HepG2 (cell line): Measurements from ENCODE around the gene OGFOD3. TPM values are rescaled to one million over a fixed set of nuclear protein-coding genes. Genes with fewer than 3 reads are reported as not detected.

Experiments used
- GATAD1 ChIP-seq: IDR thresholded peaks from 2 replicates; pipeline ENCODE4 v1.6.1; 2016; ENCODE audit warnings: missing genetic modification reagents, missing compliant biosample characterization
- HNRNPH1 ChIP-seq: fragments of 200-400 bp; formaldehyde crosslinking; optimal IDR thresholded peaks from 2 replicates; pipeline ENCODE3; 2017; ENCODE audit warnings: mild to moderate bottlenecking, low read depth, low read length
- ISL2 ChIP-seq: sonication (generic); formaldehyde crosslinking; IDR thresholded peaks from 2 replicates; pipeline ENCODE4 v1.5.0; 2020; ENCODE audit warnings: missing genetic modification reagents
- MIER3 ChIP-seq: IDR thresholded peaks from 2 replicates; pipeline ENCODE4 v1.6.1; 2016; ENCODE audit warnings: missing compliant biosample characterization, borderline replicate concordance
- TARDBP ChIP-seq: sonication (generic); formaldehyde crosslinking; IDR thresholded peaks from 2 replicates; pipeline ENCODE4 v1.8.0; 2022; ENCODE audit warnings: mild to moderate bottlenecking, missing genetic modification reagents
- ZNF567 ChIP-seq: sonication (generic); formaldehyde crosslinking; IDR thresholded peaks from 2 replicates; pipeline ENCODE4 v1.8.1; 2023; ENCODE audit warnings: mild to moderate bottlenecking, missing genetic modification reagents, borderline replicate concordance
- ZNF768 ChIP-seq: sonication (generic); formaldehyde crosslinking; IDR thresholded peaks from 2 replicates; pipeline ENCODE4 v1.4.0; 2020; ENCODE audit warnings: missing genetic modification reagents
- ZNF782 ChIP-seq: sonication (generic); formaldehyde crosslinking; IDR thresholded peaks from 2 replicates; pipeline ENCODE4 v1.4.0; 2020; ENCODE audit warnings: missing genetic modification reagents, mild to moderate bottlenecking, borderline replicate concordance
- polyA plus RNA-seq, 8 experiments: library from polyadenylated mRNA; depleted of rRNA in 3 of 8; stranded (reverse) in 7 of 8; unstranded in 1 of 8; fragments of >200 nt; fragmentation: Illumina TruSeq in 4 of 8; extraction: Trizol in 4 of 8; gene quantifications; 2 replicates each; pipeline versions ENCODE4 v1.2.1 to v1.2.3, GENCODE V29; 2011 to 2016; ENCODE audit warnings: low read depth in 4 of 8, missing spikeins in 1 of 8, mixed read lengths in 1 of 8; ENCODE audit not compliant: insufficient read depth in 1 of 8
- total RNA-seq, 5 experiments: library from RNA; depleted of rRNA; stranded (reverse); fragments of >200 nt; fragmentation: Illumina TruSeq; extraction: Trizol; gene quantifications; 2 replicates each; pipeline ENCODE4 v1.2.3, GENCODE V29; 2016; ENCODE audit warnings: low read depth in 1 of 5
- TF ChIP-seq, protein P1 (sequence below): sonication (generic); formaldehyde crosslinking; IDR thresholded peaks from 2 replicates; pipeline ENCODE4 v1.4.0; 2020; ENCODE audit warnings: mild to moderate bottlenecking, missing genetic modification reagents

OGFOD3 gene
- total and polyA plus RNA-seq, 2 of the 13 experiments (the other 11 are each of a cell fraction or from before 2014, with no cell fraction given): 40.0 to 42.1 TPM

GRCh38 chr17:82388223-82388921 is 30.0 kb downstream of the OGFOD3 start (continued):
- TF ChIP-seq HNRNPH1: no peak
- TF ChIP-seq ZNF768 (CRISPR knock-in tag): peak; percentile 77
- TF ChIP-seq, protein P1, sequence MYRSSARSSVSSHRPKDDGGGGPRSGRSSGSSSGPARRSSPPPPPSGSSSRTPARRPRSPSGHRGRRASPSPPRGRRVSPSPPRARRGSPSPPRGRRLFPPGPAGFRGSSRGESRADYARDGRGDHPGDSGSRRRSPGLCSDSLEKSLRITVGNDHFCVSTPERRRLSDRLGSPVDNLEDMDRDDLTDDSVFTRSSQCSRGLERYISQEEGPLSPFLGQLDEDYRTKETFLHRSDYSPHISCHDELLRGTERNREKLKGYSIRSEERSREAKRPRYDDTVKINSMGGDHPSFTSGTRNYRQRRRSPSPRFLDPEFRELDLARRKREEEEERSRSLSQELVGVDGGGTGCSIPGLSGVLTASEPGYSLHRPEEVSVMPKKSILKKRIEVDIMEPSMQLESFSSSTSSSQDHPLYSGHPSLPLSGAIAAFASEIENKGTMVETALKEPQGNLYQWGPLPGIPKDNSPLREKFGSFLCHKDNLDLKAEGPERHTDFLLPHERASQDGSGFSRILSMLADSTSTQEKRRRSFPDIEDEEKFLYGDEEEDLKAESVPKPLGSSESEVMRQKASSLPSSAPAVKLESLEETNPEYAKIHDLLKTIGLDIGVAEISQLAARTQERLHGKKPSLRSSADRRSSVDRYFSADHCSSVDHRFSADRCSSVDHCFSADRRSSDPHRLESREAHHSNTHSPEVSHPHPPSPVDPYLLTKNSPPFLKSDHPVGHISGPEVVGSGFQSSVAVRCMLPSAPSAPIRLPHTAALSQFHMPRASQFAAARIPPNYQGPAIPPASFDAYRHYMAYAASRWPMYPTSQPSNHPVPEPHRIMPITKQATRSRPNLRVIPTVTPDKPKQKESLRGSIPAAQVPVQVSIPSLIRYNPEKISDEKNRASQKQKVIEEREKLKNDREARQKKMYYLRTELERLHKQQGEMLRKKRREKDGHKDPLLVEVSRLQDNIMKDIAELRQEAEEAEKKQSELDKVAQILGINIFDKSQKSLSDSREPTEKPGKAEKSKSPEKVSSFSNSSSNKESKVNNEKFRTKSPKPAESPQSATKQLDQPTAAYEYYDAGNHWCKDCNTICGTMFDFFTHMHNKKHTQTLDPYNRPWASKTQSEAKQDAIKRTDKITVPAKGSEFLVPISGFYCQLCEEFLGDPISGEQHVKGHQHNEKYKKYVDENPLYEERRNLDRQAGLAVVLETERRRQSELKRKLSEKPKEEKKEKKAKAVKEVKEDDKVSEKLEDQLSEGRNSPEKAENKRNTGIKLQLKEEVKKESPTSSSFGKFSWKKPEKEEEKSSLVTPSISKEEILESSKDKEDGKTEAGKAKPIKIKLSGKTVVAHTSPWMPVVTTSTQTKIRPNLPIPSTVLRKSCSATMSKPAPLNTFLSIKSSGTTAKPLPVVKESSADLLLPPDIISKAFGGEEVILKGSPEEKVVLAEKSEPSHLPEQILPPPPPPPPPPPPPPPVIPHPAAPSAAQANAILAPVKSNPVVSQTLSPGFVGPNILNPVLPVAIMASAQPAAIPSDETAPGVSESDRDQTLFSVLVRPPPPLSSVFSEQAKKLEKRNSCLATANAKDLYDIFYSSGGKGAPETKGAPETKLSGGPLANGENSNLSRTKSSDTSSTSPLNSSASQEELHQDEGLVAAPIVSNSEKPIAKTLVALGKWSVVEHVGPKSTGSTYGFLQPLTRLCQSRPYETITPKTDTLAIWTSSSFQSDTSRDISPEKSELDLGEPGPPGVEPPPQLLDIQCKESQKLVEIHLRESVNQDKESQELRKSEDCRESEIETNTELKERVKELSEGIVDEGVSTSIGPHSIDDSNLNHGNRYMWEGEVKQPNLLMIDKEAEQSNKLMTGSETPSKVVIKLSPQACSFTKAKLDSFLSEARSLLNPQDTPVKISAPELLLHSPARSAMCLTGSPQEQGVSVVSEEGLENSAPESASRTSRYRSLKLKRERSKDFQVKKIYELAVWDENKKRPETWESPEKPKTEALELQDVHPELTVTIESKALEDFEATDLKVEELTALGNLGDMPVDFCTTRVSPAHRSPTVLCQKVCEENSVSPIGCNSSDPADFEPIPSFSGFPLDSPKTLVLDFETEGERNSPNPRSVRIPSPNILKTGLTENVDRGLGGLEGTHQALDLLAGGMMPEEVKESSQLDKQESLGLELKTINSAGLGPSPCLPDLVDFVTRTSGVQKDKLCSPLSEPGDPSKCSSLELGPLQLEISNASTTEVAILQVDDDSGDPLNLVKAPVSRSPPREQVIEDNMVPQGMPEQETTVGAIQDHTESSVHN (CRISPR knock-in tag): peak; percentile 22; the same call in 1 of the 2 replicates
- no peak for TF ChIP-seq ZNF567 (CRISPR knock-in tag)
- no peak for TF ChIP-seq ZNF782 (CRISPR knock-in tag)
- TF ChIP-seq MIER3: no peak
- TF ChIP-seq ISL2 (CRISPR knock-in tag): 0 out of 2 replicates have a peak, but pooled peaks have one; percentile 22
- peak; percentile 65; the same call in 1 of the 2 replicates for TF ChIP-seq TARDBP
- no peak for TF ChIP-seq GATAD1
- TF ChIP-seq, all 625 proteins: peak for 162
